B cell (primary cell): ENCODE results near the gene CCIN.

ENCODE experiments used
- EZH2 ChIP-seq: IDR thresholded peaks from 2 replicates; pipeline ENCODE4 v1.6.1; 2012; ENCODE audit warnings: borderline replicate concordance, low read depth, mild to moderate bottlenecking, moderate library complexity, low read length; ENCODE audit not compliant: insufficient read depth, poor library complexity, severe bottlenecking
- TF ChIP-seq, protein P1 (sequence below): fragments of 200-600 bp; IDR thresholded peaks from one replicate; pipeline ENCODE4 v1.8.0; 2022; ENCODE audit warnings: antibody characterized with exemption, mild to moderate bottlenecking

DNA sequence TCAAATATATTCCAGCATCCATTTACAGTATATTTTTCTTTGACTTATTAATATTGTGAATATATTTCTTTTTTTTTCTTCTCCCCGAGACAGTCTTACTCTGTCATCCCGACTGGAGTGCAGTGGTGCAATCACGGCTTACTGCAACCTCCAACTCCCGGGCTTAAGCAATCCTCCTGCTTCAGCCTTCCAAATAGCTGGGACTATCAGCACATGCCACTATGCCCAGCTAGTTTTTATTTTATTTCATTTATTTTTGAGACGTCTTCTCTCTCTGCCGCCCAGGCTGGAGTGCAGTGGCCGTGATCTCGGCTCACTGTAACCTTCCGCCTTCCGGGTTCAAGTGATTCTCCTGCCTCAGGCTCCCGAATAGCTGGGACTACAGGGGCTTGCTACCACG lies 40.0 kb upstream of the CCIN start:
- TF ChIP-seq, protein P1, sequence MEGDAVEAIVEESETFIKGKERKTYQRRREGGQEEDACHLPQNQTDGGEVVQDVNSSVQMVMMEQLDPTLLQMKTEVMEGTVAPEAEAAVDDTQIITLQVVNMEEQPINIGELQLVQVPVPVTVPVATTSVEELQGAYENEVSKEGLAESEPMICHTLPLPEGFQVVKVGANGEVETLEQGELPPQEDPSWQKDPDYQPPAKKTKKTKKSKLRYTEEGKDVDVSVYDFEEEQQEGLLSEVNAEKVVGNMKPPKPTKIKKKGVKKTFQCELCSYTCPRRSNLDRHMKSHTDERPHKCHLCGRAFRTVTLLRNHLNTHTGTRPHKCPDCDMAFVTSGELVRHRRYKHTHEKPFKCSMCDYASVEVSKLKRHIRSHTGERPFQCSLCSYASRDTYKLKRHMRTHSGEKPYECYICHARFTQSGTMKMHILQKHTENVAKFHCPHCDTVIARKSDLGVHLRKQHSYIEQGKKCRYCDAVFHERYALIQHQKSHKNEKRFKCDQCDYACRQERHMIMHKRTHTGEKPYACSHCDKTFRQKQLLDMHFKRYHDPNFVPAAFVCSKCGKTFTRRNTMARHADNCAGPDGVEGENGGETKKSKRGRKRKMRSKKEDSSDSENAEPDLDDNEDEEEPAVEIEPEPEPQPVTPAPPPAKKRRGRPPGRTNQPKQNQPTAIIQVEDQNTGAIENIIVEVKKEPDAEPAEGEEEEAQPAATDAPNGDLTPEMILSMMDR: no peak
- no peak for TF ChIP-seq EZH2
